ENCODE data around the gene WDR83.
A peak's percentile ranks its signal among the peaks of the same experiment; 100 is the strongest.
"Not testable (repeated sequence)": the region's sequence is repeated elsewhere in the genome, so short reads cannot be mapped to it uniquely, and the experiment has no call there.

The WDR83 gene

DNA sequence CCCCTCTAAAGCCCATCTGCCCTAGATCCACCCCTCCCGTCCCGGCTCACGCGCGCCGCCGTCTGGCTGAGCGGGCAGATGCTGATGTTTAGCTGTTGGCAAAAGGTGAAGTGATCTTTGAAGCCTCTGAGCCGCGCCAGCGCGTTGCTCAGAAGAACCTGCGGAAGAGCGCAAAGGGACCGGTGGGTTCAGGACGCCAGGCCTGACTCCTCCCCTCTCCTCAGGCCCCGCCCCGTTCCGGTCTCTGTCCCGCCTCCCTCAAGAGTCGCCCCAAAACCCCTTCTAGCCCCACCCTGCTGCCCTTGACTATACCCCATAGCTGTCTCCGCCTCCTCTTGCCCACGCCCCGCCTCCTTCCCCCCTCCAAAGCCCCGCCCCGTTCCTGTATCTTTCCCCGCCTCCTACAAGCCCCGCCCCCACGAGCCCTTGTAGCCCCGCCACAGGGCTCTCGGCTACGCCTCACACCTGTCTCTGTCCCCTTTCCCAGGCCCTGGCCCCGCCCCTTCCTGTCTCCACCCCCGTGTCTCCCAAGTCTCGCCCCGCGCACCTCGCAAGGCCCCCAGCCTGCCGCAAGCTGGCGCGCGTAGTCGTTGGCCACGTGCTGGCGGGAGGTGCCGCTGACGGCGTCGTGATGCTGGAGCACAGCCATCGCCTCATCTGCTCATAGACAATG is 9.6 kb upstream of the WDR83 start:
- no peak for DNase-seq

DNA sequence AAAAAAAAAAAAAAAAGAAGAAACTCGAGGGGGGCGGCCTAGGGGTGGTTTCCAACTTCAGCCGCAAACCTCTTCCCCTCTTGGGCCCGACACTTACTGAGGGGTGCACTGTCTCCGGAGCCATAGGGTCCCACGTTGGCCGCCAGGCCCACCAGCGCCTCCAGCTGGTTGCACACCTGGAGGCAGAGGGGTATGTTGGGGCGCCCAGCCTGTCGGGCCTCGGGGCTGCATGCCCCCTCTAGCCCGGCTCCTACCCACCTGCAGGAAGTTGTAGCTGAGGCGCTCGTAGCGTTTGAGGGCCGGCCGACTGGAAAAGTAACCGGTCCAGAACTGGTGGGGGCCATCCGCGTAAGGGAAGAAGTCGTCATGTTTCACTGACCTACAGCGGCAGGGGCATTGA is 8.6 kb upstream of the WDR83 start:
- no peak for DNase-seq

DNA sequence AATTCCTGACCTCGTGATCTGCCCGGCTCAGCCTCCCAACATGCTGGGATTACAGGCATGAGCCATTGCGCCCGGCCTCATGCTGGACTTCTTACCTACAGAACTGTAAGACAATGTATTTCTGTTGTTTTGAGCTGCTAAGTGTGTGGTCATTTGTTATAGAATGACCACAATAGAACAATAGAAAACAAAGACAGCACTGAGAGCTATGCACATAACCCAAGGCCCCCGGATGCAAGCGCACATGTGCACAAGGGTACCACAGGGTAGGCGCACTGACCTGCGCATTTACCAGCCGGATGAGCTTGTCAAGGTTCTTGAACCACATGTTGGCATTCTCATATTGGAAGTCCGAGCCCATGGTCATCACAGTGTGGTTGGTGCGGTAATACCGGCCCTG is 5.6 kb upstream of the WDR83 start:
- no peak for DNase-seq

DNA sequence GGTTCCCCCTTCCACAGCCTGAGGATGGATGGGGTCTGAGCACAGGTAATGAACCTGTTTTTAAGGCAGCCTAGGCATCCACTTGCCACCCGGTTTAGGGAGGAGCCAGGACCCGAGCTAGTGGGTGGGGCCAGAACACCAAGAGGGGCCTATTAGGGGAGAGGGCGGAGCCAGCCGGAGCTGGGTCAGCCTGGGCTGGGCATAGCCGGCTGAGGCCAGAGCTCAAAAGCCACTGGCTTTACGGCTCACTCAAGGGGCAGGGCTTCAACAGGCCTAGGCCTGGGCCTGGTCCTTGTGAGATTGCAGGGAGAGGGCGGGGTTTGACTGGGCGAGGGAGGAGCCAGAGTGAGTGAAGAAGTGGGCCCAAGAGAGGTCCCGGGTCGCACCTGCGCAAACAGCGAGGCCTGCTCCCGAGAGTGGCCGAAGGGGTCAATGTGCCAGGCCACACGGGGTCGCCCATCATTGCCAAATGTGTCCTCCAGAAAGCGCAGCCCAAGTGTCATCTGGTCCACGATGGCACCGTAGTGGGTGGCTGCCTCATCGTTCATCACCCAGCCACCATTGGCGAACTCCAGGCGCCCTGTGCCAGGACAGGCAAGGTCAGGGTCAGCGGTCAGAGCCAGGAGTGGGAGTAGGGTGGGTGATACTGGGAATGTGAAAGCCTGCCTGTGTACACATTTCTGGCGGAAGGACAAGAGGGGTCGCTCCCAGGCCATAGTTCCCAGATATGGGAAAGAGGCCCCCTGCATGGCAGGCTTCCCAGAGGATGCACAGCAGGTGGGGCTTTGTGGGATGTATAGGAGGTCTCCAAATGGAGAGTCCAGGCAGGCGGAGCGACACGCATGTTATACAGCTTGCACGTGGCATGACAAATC is 2.0 kb upstream of the WDR83 start:
- no peak for DNase-seq

DNA sequence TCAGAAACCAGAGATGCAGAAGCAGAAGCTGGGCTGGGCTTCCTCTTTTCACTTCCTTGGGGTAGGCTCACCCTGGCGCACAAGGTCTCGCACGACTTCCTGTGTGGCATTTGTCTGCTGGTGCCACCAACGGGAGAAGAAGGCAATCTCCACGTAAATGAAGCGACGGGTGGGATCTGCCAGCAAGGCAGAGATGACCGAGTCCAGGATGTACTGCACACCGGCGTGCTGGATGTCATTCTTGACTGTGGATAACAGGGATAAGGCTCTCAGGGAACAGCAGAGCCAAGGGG is 1.4 kb upstream of the WDR83 start:
- DNase-seq = peak; percentile 54

DNA sequence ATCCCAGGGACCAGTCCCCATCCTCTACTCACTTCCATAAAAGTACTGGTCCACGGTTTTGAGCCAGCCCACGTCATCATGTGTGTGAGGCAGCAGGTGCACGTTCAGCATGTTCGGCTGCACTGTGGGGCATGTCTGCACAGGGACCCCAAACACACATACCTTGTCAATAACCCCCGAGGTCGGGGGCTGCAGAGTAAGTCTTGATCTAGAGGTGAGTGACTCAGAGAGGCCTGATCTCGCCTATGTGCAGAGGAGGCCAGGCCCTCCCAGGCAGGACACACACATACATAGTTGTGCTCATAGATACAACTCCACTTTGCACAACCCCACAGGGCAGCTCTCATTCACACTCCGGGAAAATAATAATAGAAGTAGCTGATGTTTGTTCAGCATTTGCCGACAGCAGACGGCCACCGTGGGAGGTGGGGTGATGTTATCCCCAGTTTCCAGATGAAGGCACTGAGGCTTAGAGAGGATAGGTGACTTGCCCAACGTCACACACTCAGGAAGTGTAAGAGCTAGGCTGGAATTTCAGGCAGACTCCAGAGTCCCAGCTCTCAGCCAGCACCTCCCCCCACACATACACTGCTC is 839 bp upstream of the WDR83 start:
- no peak for DNase-seq

DNA sequence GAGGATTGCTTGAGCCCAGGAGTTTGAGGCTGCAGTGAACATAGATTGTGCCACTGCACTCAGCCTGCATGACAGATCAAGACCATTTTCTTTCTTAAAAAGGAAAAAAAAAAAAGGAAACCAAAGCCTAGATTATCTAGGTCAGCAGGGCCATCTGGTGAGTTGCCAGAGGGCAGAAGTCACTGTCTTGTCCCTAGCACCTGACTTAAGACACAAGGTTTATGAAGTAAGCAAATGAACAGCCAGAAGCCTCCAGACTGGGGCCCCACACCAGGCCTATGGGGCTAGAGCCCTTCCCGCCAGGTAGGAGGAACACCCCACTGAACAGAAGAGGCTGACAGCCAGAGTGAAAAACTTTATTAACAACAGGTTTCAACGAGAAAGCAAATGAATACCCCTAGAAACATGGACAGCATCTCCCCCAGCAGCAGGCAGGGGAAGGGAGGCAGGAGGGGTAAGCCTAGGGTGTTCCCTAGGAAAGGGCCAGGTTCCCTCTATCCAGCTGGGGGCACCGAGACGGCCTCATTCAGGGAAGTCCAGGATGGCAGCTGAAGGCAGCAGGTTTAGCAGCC is 1.2 kb downstream of the WDR83 start:
- no peak for DNase-seq

DNA sequence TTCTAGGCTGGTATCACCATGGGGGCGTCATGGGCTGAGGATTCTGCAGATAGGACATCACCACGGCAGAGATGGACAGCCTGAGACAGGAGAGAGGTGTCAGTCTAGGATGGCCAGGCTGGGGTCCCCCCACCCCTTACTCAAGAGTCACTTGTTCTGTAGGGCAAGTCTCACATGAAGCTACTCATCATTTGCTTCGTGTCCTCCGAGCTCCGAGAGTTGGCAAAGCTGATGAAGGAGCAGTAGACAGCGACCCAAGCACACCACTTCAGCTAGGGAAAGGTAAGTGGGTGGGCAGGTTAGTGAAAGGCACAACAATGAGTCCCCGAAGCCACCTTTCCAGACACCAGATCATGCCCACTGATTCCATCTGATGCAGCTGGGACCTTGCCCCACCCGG is 1.7 kb downstream of the WDR83 start:
- no peak for DNase-seq

DNA sequence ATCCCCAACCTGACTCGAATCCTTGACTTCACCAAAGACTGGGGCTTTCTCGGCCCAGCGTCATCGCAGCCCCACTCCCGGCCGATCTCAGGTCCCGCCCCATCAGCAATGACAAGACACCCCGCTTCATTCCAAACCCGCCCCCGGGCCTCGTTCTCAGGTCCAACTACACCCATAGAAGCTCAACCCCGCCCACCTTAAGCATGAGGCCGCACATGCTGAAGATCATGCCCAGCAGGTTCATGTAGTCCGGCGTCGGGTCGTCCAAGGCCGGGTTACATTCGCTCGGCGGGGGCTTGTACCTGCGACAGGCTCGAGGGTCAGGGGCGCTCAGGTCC is 2.3 kb downstream of the WDR83 start:
- peak; percentile 65 for DNase-seq

DNA sequence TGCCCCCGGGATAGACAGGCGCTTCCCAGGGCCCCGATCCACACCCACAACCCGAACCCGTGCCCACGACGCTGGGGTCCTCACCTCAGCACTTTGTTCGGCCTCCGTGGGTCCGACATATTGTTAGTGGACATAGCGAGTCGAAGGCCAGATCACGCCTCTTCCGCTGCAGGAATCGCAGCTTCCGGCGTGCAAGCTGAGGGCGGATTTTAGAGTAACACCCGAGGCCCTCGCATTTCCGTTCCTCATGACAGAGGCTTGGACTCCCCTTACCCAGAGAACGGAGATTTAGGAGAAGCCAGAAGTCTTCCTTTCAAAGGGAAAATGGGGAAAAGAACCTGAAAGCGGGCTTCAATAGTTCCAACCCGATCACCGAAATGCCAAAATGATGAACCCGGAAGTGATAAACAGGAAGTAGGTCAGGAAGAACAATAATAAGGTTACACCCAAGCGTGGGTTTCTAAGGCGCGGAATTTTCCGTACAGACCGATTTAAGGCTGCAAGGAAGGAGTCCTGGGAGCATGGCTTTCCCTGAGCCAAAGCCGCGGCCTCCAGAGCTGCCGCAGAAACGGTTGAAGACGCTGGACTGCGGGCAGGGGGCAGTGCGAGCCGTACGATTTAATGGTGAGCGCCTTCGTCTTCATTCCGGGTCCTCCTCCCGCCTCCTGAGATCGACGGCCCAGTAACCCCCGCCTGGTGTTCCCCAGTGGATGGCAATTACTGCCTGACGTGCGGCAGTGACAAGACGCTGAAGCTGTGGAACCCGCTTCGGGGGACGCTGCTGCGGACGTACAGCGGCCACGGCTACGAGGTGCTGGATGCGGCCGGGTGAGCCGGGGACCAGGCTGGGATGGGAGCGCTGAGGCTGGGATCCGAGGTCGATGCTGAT is 2.9 kb downstream of the WDR83 start:
- peak; percentile 75 for DNase-seq

DNA sequence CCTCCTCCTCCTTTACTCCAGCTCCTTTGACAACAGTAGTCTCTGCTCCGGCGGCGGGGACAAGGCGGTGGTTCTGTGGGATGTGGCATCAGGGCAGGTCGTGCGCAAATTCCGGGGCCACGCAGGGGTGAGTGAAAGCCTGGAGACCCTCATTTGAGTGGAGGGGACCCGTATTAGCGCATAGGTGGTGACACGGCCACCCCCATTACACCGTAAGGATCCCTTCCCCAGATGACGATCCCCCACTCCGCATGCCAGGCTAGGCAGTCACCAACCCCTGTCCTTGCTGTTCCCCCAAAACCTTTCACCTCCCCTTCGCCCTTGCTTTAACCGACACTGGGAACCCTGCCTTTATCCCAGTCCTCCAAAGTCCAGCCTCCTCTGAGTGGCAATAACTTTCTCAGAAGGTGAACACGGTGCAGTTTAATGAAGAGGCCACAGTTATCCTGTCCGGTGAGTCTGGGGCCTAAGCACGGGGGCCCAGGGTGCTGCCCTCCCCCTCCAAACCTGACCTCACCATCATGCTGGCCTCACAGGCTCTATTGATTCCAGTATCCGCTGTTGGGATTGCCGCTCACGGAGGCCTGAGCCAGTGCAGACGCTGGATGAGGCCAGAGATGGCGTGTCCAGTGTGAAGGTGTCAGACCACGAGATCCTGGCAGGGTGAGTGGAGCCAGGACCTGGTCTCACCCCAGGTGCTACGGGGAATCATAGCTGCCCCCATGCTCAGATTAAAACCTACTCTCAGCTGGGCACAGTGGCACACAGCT is 3.7 kb downstream of the WDR83 start:
- DNase-seq = no peak

DNA sequence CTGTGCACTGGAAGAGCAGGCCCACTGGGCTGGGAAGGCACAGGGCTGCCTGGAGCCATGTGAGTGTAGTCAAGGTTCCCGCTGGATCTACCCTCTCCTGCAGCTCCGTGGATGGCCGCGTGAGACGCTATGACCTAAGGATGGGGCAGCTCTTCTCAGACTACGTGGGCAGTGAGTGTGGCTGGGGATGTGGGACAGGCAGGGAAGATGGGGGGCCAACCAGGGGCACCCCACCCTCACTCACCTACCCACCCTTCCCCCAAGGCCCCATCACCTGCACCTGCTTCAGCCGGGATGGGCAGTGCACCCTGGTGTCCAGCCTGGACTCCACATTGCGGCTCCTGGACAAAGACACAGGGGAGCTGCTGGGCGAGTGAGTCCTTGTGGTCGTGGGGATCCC is 6.1 kb downstream of the WDR83 start:
- DNase-seq = no peak

DNA sequence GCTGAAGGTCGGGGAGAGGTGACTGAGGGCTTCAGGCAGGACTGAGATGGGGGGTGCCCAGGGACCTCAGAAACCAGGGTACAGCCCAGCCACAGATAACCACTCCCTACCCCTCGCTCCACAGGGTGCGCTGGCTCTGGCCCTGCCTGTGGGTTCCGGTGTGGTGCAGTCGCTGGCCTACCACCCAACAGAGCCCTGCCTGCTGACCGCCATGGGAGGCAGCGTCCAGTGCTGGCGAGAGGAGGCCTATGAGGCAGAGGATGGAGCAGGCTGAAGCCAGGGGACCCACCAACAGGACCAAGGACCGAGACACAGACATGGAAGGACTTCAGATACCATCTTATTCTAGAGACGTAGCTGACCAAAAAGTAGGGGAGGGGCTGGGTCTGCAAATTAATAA is 8.8 kb downstream of the WDR83 start:
- no peak for DNase-seq

DNA sequence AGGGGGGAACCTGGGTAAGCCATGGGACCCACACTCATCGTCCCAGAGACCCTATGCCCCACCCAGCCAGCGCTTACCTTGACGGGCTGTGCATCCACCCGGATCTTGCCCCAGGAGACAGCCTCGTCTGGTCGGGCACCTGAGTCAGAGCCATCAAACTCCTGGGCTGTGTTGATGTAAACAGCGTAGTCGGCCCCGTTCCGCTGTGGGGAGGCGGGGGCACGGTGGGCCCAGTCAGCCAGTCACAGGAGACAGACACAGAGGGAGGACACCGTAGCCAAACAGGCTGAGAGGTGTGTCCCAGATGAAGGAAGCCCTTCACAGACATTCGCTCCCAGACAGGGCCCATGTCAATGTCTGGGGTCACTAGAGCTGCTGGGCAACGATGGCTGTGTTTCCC is 9.3 kb downstream of the WDR83 start:
- DNase-seq = no peak

DNA sequence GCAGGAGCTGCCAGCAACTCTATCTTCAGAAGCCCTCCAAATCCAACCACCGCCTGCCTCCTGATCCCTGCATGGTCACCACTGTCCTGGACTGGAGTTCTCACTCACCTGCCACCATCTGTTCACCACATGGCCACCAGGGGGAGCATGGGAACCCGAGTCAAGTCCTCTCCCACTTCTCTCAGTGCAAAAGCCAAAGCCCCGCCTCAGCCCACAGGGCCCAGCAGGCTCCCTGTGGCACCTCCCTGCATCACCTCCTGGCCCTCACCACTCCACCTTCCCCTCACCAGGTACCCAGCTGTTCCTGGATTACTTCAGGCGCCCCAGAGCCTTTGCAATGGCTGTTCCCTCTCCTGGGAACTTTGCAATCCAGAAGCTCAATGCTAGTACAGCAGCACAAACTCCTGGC is 9.8 kb downstream of the WDR83 start:
- DNase-seq = peak; percentile 66

DNA sequence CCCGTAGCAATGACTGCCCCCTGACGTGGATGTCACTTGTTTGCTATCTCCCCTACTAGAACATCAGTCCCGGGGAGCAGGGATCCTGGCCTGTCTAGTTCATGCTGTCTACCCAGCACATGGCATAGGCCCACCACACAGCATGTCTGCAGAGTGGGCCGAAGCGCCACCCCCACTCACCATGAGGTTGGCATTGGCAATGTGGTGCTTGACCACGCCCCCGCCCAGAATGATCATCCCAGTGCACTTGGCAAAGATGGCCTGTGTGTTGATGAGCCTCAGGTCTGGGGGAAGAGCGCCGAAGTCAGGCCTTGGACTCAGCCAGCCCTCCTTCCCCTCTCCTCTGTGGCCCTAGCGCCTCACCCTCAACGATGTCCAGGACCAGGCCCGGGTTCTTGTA is 10.3 kb downstream of the WDR83 start:
- DNase-seq = no peak

DNA sequence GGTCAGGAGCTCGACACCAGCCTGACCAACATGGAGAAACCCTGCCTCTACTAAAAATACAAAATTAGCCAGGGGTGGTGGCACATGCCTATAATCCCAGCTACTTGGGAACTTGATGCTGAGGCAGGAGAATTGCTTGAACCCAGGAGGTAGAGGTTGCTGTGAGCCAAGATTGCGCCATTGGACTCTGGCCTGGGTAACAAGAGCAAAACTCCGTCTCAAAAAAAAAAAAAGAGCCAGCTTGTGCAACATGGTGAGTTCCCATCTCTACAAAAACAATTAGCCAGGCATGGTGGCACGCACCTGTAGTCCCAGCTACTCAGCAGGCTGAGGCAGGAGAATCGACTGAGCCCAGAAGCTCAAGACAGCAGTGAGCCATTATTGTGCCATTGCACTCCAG is 11.4 kb downstream of the WDR83 start:
- not testable (repeated sequence) for DNase-seq

DNA sequence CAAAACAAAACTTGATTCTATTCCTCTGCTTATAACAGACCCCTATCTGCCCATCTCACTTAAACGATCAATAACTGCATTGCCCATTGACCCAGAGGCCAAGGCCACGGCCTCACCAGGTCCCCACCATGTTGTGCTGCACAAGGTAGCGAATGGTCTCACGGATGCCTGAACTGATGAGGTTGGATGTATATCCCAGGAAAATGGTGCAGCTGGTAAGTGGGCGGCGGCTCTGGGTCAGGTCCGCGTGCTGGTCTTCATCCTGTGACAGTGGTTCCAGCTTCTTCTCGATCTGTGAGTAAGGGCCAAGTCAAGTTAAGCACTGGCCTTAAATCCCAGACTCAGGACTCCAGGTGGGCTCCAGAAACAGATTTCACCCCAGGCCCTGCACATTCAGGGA is 13.4 kb downstream of the WDR83 start:
- DNase-seq = no peak

DNA sequence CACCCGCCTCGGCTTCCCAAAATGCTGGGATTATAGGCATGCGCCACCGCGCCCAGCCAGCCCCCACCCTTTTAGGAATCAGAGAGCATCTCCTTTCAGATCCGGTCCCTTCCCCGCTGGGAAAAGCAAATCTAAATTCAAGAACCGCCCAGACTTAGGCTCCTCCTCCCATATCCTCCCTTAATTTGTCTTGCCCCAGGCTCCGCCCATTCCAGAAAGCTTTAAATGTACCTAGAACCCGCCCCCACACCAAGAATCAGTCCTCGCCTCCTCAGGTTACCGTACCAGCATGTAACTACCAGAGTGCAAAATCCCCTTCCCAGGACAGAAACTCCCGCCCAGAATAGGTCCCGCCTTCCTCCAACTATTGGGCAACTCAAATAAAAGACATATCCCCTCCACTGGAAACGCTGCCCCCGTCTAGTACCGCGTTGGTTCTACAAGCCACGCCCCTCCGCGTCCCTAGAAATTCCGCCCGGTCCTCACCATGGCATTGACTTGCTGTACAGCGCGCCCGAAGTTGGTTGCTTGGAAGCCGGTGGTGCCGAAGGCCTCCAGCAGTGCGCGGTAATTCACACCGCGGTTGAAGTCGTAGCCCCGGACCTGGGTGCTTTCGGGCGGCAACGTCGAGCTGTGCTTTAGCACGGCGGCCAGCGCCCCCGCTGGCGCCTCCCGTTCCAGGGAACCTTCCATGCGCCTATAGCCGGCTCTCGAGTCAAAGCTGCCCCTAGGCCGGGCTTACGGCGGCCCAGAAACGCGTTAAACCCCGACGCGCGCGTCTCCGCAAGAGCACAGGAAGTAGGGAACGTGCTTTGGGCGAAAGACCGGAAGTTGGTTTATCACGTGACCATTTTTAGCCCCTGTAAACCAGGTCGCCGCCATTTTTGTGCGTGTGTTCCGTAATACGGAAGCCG is 14.7 kb downstream of the WDR83 start, which contains the start of gene DHPS:
Gene DHPS (minus strand): TSS at position 807 of the 914 bp plus-strand sequence. CDS start 114 bp downstream, at position 693.
- DNase-seq = peak; percentile 94

DNA sequence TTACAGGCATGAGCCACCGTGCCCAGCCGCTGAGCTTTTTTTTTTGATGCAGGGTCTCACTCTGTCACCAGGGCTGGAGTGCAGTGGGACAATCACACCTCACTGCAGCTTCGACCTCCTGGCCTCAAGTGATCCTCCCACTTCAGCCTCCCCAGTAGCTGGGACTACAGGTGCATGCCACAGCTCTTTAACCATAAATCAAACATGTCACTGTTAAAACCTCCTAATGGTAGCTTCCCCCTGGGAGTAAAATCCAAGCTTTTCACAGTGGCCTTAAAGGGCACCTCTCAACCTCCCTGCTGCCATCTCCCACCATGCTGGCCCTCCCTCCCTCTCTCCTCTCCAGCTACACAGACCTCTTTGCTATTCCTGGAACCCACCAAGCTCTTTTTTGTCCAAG is 19.2 kb downstream of the WDR83 start:
- DNase-seq = no peak

Data from central memory CD4-positive, alpha-beta T cell (primary cell).